GM19193 (cell line): ENCODE data around the gene CRABP2.

ENCODE experiments used
- POLR2A ChIP-seq: IDR thresholded peaks from 4 replicates; pipeline ENCODE4 v1.6.1; 2011; ENCODE audit not compliant: insufficient read depth, insufficient read length; ENCODE audit errors: extremely low read depth

The CRABP2 gene

GRCh38 chr1:156652131-156652991 is 53.0 kb downstream of the CRABP2 start:
- TF ChIP-seq POLR2A = no peak
